ENCODE data around the gene FLACC1. TPM values are rescaled to one million over a fixed set of nuclear protein-coding genes. Genes with fewer than 3 reads are reported as not detected.

Gene FLACC1
- total RNA-seq, 1 experiment from 2014 or later, result 0.17 TPM

DNA sequence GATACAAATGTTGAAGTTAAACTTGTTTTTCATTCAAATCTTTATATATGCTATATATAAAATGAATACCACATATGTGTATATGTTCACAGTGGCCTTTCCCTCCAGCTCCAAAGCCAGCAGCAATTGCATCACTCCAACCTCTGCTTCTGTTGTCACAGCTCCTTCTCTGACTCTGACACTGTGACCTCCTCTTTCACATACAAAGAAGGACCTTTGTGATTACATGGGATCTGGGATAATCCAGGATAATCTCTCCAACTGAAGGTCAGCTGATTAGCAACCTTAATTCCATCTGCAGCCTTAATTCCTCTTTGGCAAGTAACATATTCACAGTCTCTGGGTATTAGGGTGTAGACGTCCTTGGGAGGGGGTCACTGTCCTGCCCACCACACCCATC lies 8.4 kb downstream of the FLACC1 start (continued):
- TF ChIP-seq ELF4 (CRISPR knock-in tag; IDR thresholded peaks at IDR 0.05; ENCODE audit: low read depth) (no peak), SMAD4 (CRISPR knock-in tag; IDR thresholded peaks at IDR 0.05) (no peak)

DNA sequence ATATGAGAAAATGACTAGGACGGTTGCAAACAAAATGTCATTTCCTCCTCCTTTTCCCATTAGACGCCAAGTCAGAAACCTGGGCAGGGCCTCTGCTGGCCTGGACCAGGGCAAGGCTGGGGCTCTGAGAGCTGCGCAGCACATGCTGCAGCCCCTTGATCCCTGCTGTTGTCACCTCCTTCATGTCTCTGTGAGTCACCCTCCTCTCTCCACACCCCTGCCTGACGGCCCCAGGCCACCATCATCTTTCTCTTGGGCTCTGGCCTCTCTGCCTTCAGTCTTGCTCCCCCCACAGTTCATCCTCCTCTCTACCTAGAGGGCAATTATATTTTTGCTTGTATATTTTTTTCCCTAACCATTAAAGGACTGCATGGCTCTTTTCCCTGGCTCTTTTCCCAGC lies 10.0 kb downstream of the FLACC1 start:
- H3K4me3 Mint-ChIP-seq, result no peak overlapping the region
- H3K36me3 Mint-ChIP-seq, result no peaks in the 10 kb centered on the region
- ATAC-seq (no peak), DNase-seq (ENCODE audit: low spot score) (no peak)
- TF ChIP-seq SMAD4 (CRISPR knock-in tag; IDR thresholded peaks at IDR 0.05) (no peak), TEAD1 (CRISPR knock-in tag; IDR thresholded peaks at IDR 0.05) (no peak), CBFB (CRISPR knock-in tag; IDR thresholded peaks at IDR 0.05; ENCODE audit: low read depth) (no peak), NFATC4 (CRISPR knock-in tag; IDR thresholded peaks at IDR 0.05) (no peak)
- TF ChIP-seq, protein P1, sequence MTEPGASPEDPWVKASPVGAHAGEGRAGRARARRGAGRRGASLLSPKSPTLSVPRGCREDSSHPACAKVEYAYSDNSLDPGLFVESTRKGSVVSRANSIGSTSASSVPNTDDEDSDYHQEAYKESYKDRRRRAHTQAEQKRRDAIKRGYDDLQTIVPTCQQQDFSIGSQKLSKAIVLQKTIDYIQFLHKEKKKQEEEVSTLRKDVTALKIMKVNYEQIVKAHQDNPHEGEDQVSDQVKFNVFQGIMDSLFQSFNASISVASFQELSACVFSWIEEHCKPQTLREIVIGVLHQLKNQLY (CRISPR knock-in tag; IDR thresholded peaks at IDR 0.05), result no peak
- TF ChIP-seq, protein P2, sequence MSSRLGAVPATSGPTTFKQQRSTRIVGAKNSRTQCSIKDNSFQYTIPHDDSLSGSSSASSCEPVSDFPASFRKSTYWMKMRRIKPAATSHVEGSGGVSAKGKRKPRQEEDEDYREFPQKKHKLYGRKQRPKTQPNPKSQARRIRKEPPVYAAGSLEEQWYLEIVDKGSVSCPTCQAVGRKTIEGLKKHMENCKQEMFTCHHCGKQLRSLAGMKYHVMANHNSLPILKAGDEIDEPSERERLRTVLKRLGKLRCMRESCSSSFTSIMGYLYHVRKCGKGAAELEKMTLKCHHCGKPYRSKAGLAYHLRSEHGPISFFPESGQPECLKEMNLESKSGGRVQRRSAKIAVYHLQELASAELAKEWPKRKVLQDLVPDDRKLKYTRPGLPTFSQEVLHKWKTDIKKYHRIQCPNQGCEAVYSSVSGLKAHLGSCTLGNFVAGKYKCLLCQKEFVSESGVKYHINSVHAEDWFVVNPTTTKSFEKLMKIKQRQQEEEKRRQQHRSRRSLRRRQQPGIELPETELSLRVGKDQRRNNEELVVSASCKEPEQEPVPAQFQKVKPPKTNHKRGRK (CRISPR knock-in tag; IDR thresholded peaks at IDR 0.05; ENCODE audit: borderline replicate concordance), result no peak
- TF ChIP-seq, protein P3, sequence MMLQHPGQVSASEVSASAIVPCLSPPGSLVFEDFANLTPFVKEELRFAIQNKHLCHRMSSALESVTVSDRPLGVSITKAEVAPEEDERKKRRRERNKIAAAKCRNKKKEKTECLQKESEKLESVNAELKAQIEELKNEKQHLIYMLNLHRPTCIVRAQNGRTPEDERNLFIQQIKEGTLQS (CRISPR knock-in tag; conservative IDR thresholded peaks at IDR 0.05), result no peak
- TF ChIP-seq, protein P4, sequence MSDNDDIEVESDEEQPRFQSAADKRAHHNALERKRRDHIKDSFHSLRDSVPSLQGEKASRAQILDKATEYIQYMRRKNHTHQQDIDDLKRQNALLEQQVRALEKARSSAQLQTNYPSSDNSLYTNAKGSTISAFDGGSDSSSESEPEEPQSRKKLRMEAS (CRISPR knock-in tag; IDR thresholded peaks at IDR 0.05), result no peak
- TF ChIP-seq, protein P5, sequence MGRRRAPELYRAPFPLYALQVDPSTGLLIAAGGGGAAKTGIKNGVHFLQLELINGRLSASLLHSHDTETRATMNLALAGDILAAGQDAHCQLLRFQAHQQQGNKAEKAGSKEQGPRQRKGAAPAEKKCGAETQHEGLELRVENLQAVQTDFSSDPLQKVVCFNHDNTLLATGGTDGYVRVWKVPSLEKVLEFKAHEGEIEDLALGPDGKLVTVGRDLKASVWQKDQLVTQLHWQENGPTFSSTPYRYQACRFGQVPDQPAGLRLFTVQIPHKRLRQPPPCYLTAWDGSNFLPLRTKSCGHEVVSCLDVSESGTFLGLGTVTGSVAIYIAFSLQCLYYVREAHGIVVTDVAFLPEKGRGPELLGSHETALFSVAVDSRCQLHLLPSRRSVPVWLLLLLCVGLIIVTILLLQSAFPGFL (CRISPR knock-in tag; IDR thresholded peaks at IDR 0.05; ENCODE audit: borderline replicate concordance), result no peak
- TF ChIP-seq, protein P6, sequence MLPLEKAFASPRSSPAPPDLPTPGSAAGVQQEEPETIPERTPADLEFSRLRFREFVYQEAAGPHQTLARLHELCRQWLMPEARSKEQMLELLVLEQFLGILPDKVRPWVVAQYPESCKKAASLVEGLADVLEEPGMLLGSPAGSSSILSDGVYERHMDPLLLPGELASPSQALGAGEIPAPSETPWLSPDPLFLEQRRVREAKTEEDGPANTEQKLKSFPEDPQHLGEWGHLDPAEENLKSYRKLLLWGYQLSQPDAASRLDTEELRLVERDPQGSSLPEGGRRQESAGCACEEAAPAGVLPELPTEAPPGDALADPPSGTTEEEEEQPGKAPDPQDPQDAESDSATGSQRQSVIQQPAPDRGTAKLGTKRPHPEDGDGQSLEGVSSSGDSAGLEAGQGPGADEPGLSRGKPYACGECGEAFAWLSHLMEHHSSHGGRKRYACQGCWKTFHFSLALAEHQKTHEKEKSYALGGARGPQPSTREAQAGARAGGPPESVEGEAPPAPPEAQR (CRISPR knock-in tag; IDR thresholded peaks at IDR 0.05), result no peak
- TF ChIP-seq, protein P7, sequence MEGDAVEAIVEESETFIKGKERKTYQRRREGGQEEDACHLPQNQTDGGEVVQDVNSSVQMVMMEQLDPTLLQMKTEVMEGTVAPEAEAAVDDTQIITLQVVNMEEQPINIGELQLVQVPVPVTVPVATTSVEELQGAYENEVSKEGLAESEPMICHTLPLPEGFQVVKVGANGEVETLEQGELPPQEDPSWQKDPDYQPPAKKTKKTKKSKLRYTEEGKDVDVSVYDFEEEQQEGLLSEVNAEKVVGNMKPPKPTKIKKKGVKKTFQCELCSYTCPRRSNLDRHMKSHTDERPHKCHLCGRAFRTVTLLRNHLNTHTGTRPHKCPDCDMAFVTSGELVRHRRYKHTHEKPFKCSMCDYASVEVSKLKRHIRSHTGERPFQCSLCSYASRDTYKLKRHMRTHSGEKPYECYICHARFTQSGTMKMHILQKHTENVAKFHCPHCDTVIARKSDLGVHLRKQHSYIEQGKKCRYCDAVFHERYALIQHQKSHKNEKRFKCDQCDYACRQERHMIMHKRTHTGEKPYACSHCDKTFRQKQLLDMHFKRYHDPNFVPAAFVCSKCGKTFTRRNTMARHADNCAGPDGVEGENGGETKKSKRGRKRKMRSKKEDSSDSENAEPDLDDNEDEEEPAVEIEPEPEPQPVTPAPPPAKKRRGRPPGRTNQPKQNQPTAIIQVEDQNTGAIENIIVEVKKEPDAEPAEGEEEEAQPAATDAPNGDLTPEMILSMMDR (IDR thresholded peaks at IDR 0.05), result no peak
- TF ChIP-seq, protein P8, sequence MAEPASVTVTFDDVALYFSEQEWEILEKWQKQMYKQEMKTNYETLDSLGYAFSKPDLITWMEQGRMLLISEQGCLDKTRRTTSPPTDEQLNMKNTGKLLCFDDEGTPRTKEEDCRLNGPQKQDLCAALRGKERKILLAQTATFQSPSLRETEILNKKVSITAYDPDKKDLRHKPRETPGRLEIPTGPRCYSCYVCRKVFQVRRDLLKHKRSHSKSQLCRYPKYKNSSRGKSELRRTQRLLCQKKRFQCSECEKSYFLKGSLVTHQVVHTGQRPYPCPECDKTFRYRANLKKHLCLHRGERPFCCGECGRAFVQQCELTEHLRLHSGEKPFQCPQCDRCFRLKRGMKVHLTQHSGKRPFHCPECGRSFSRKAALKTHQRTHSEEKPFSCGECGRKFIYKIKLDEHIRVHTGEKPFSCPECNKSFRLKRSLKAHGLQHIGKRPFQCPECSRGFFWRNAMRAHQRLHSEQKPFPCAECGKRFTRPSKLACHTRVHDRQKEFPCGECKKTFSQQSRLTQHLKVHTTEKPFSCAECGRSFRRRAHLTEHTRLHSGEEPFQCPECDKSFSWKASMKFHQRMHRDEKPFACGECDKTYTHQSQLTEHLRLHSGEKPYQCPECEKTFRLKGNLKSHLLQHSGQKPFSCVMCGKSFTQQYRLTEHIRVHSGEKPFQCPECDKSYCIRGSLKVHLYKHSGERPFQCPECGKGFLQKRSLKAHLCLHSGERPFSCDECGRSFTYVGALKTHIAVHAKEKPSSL (CRISPR knock-in tag; conservative IDR thresholded peaks at IDR 0.05), result no peak
- TF ChIP-seq, protein P9, sequence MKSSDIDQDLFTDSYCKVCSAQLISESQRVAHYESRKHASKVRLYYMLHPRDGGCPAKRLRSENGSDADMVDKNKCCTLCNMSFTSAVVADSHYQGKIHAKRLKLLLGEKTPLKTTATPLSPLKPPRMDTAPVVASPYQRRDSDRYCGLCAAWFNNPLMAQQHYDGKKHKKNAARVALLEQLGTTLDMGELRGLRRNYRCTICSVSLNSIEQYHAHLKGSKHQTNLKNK (CRISPR knock-in tag; IDR thresholded peaks at IDR 0.05), result no peak
- H3K4me1 Mint-ChIP-seq, result peaks cover 7% of the 10 kb centered on the region
- POLR2A ChIA-PET, result no interaction called here
- no peaks in the 10 kb centered on the region for H3K27me3 Mint-ChIP-seq (ENCODE audit: low read depth)
- CTCF ChIA-PET, result interaction anchor here (1.6 kb wide), 1 partner anchor 17 kb away, joined by 6 read pairs; no protein-coding TSS in a partner anchor
- H3K27ac Mint-ChIP-seq, result no peak overlapping the region
- no peaks in the 10 kb centered on the region for H3K9me3 Mint-ChIP-seq
